HepG2 (cell line): Measurements from ENCODE around the gene SEC14L1. TPM values are rescaled to one million over a fixed set of nuclear protein-coding genes. Genes with fewer than 3 reads are reported as not detected.
A peak's percentile ranks its signal among the peaks of the same experiment; 100 is the strongest.

Source experiments
- AHDC1 ChIP-seq: sonication (generic); formaldehyde crosslinking; IDR thresholded peaks from 2 replicates; pipeline ENCODE4 v1.5.1; 2020; ENCODE audit warnings: mild to moderate bottlenecking, missing genetic modification reagents, borderline replicate concordance
- ATF7-NPFF ChIP-seq: sonication (generic); formaldehyde crosslinking; IDR thresholded peaks from 2 replicates; pipeline ENCODE4 v1.8.1; 2023; ENCODE audit warnings: mild to moderate bottlenecking, low read depth, missing genetic modification reagents, moderate library complexity
- GFI1 ChIP-seq: sonication (generic); formaldehyde crosslinking; IDR thresholded peaks from 2 replicates; pipeline ENCODE4 v1.5.0; 2020; ENCODE audit warnings: missing genetic modification reagents, mild to moderate bottlenecking, borderline replicate concordance
- MAFG ChIP-seq: sonication (generic); formaldehyde crosslinking; IDR thresholded peaks from 2 replicates; pipeline ENCODE4 v1.5.1; 2020; ENCODE audit warnings: mild to moderate bottlenecking, missing genetic modification reagents
- MLX ChIP-seq: IDR thresholded peaks from 2 replicates; pipeline ENCODE4 v1.6.1; 2016
- MTF1 ChIP-seq: sonication (generic); formaldehyde crosslinking; IDR thresholded peaks from 2 replicates; pipeline ENCODE4 v1.5.0; 2020; ENCODE audit warnings: missing genetic modification reagents
- MTF2 ChIP-seq: sonication (generic); formaldehyde crosslinking; IDR thresholded peaks from 2 replicates; pipeline ENCODE4 v1.5.0; 2020; ENCODE audit warnings: missing genetic modification reagents, borderline replicate concordance
- NFKB2 ChIP-seq: sonication (generic); formaldehyde crosslinking; IDR thresholded peaks from 2 replicates; pipeline ENCODE4 v1.4.0; 2020; ENCODE audit warnings: missing genetic modification reagents, borderline replicate concordance
- PAF1 ChIP-seq: IDR thresholded peaks from 2 replicates; pipeline ENCODE4 v1.6.1; 2016; ENCODE audit warnings: missing genetic modification reagents, missing compliant biosample characterization
- TARDBP ChIP-seq: sonication (generic); formaldehyde crosslinking; IDR thresholded peaks from 2 replicates; pipeline ENCODE4 v1.8.0; 2022; ENCODE audit warnings: mild to moderate bottlenecking, missing genetic modification reagents
- TCF7L2 ChIP-seq: IDR thresholded peaks from 2 replicates; pipeline ENCODE4 v1.6.1; 2011; ENCODE audit warnings: mild to moderate bottlenecking, low read depth, low read length, moderate library complexity
- THAP9 ChIP-seq: sonication (generic); formaldehyde crosslinking; IDR thresholded peaks from 2 replicates; pipeline ENCODE4; 2020; ENCODE audit warnings: missing genetic modification reagents, mild to moderate bottlenecking, borderline replicate concordance
- ZBTB7B ChIP-seq: sonication (generic); formaldehyde crosslinking; IDR thresholded peaks from 2 replicates; pipeline ENCODE4 v1.4.0; 2020; ENCODE audit warnings: missing genetic modification reagents
- ZNF124 ChIP-seq: sonication (generic); formaldehyde crosslinking; IDR thresholded peaks from 2 replicates; pipeline ENCODE4 v1.4.0; 2020; ENCODE audit warnings: missing genetic modification reagents
- ZNF34 ChIP-seq: sonication (generic); formaldehyde crosslinking; IDR thresholded peaks from 2 replicates; pipeline ENCODE4 v1.4.0; 2020; ENCODE audit warnings: mild to moderate bottlenecking, missing genetic modification reagents, borderline replicate concordance
- ZNF382 ChIP-seq: sonication (generic); formaldehyde crosslinking; IDR thresholded peaks from 2 replicates; pipeline ENCODE4 v1.5.0; 2020; ENCODE audit warnings: missing genetic modification reagents, mild to moderate bottlenecking, borderline replicate concordance
- ZNF572 ChIP-seq: sonication (generic); formaldehyde crosslinking; IDR thresholded peaks from 2 replicates; pipeline ENCODE4 v1.5.1; 2020; ENCODE audit warnings: mild to moderate bottlenecking, missing genetic modification reagents
- ZNF615 ChIP-seq: sonication (generic); formaldehyde crosslinking; IDR thresholded peaks from 2 replicates; pipeline ENCODE4 v1.5.0; 2020; ENCODE audit warnings: mild to moderate bottlenecking, missing genetic modification reagents, borderline replicate concordance
- ZNF639 ChIP-seq: conservative IDR thresholded peaks from 2 replicates; pipeline ENCODE4 v1.6.1; 2018; ENCODE audit warnings: missing genetic modification reagents
- polyA plus RNA-seq, 8 experiments: library from polyadenylated mRNA; depleted of rRNA in 3 of 8; stranded (reverse) in 7 of 8; unstranded in 1 of 8; fragments of >200 nt; fragmentation: Illumina TruSeq in 4 of 8; extraction: Trizol in 4 of 8; gene quantifications; 2 replicates each; pipeline versions ENCODE4 v1.2.1 to v1.2.3, GENCODE V29; 2011 to 2016; ENCODE audit warnings: low read depth in 4 of 8, missing spikeins in 1 of 8, mixed read lengths in 1 of 8; ENCODE audit not compliant: insufficient read depth in 1 of 8
- total RNA-seq, 5 experiments: library from RNA; depleted of rRNA; stranded (reverse); fragments of >200 nt; fragmentation: Illumina TruSeq; extraction: Trizol; gene quantifications; 2 replicates each; pipeline ENCODE4 v1.2.3, GENCODE V29; 2016; ENCODE audit warnings: low read depth in 1 of 5

Gene SEC14L1
- total and polyA plus RNA-seq, 2 of the 13 experiments (the other 11 are each of a cell fraction or from before 2014, with no cell fraction given): 26.3 to 43.9 TPM

- TF ChIP-seq THAP9 (peak; percentile 57; the same call in 1 of the 2 replicates), ZBTB7B (peak; percentile 87), MTF2 (CRISPR knock-in tag) (no peak), ZNF639 (peak; percentile 46; the same call in 1 of the 2 replicates), ZNF124 (CRISPR knock-in tag) (peak; percentile 93), ATF7-NPFF (CRISPR knock-in tag) (peak; percentile 93), PAF1 (CRISPR knock-in tag) (no peak), MTF1 (no peak), ZNF382 (CRISPR knock-in tag) (no peak), NFKB2 (CRISPR knock-in tag) (peak; percentile 94; the same call in 1 of the 2 replicates), TCF7L2 (no peak), TARDBP (CRISPR knock-in tag) (peak; percentile 67; the same call in 1 of the 2 replicates), ZNF615 (CRISPR knock-in tag) (peak; percentile 25; the same call in 1 of the 2 replicates), MLX (CRISPR knock-in tag) (peak; percentile 59; the same call in 1 of the 2 replicates), MAFG (CRISPR knock-in tag) (no peak), ZNF572 (CRISPR knock-in tag) (no peak), AHDC1 (CRISPR knock-in tag) (no peak), ZNF34 (CRISPR knock-in tag) (no peak), GFI1 (peak; percentile 53; the same call in 1 of the 2 replicates)
Measured at GRCh38 chr17:77140166-77140877, 447 bp upstream of the SEC14L1 start (continued).
